Measurements from ENCODE around the gene ENTHD1. TPM values are rescaled to one million over a fixed set of nuclear protein-coding genes. Genes with fewer than 3 reads are reported as not detected.

Gene ENTHD1
- total RNA-seq, 3 donors from 2014 or later, result not detected

DNA sequence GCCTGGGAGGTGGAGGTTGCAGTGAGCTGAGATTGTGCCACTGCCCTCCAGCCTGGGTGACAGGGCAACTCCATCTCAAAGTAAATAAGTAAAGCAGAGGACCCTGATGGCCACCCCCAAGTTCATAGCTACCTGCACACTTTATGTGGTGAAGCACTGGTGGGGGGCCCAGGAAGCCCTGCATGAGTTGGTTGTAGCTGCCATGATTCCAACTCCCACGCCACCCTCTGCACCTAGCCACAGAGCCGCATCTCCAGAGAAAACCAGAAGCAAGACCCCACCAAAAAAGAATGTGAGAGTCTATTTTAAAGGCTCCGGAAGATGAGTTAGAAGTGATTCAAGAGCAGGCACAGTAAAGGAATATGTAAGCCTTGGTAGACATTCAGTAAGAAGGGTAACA is 46.3 kb upstream of the ENTHD1 start:
- no peak for TF ChIP-seq POLR2A (IDR thresholded peaks at IDR 0.05)
- TF ChIP-seq, protein P1, sequence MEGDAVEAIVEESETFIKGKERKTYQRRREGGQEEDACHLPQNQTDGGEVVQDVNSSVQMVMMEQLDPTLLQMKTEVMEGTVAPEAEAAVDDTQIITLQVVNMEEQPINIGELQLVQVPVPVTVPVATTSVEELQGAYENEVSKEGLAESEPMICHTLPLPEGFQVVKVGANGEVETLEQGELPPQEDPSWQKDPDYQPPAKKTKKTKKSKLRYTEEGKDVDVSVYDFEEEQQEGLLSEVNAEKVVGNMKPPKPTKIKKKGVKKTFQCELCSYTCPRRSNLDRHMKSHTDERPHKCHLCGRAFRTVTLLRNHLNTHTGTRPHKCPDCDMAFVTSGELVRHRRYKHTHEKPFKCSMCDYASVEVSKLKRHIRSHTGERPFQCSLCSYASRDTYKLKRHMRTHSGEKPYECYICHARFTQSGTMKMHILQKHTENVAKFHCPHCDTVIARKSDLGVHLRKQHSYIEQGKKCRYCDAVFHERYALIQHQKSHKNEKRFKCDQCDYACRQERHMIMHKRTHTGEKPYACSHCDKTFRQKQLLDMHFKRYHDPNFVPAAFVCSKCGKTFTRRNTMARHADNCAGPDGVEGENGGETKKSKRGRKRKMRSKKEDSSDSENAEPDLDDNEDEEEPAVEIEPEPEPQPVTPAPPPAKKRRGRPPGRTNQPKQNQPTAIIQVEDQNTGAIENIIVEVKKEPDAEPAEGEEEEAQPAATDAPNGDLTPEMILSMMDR (IDR thresholded peaks at IDR 0.05), result no peak
- TF ChIP-seq POLR2AphosphoS5 (IDR thresholded peaks at IDR 0.05), result no peak
- Histone ChIP-seq H3K36me3 (no peaks in the 10 kb centered on the region), H3K4me3 (no peak overlapping the region), H3K27me3 (no peaks in the 10 kb centered on the region), H3K4me1 (no peaks in the 10 kb centered on the region), H3K27ac (no peak overlapping the region), H3K9me3 (no peaks in the 10 kb centered on the region)
- no peak for DNase-seq (ENCODE audit: low spot score in 2 of 2)
- intact Hi-C loops (cut with DNase I; ENCODE audit: low total_unique reads), result no loop called here

DNA sequence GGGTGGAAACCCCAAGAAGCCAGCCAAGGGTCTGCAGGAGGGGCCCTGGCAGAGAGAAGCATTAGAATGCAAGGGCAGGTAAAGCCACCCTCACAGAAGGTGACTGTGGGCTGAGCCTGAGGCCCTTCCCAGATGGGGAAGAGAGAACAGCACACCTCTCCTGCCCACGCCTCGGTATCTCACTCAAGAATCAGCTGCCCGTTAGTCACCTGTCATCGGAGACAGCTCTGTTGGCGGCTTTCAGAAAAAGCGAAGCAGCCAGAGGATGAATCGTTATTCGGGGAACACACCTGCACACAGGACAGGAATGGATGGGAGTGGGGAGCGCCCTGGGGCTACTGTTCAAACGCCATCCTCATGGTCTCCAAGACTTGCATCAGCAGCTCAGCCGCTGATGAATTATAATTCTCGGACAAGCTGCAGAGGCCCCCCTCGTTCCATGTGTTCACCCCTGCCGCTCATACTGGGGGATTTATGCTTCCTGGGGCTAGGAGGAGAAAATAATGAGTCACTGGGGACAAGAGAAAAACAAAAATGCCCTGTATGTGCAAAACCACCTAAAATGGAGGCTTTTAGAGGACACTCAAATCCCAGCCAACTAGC is 45.0 kb upstream of the ENTHD1 start:
- intact Hi-C loops (cut with DNase I; ENCODE audit: low total_unique reads), result no loop called here

DNA sequence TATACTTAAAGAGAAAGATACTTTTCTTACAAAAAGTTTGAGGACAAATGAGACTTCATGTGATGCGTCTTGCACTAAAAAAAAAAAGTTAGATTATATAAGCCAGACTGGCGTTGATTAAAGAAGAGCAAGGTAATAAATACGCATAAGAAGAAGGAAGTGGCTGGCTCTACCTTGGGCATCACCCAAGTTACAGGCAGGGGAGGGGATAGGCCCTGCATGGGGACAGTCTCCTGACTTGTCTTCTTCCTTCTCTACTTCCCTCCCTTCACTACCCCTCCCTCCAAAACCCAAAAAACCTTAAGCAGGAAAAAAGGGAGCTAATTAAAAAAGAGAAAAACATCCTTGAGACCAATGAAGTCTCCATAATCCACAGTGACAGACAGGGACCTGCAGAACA is 44.3 kb upstream of the ENTHD1 start:
- H3K9me3 ChIP-seq, result no peaks in the 10 kb centered on the region
- H3K27me3 ChIP-seq, result no peaks in the 10 kb centered on the region
- TF ChIP-seq, protein P1 (IDR thresholded peaks at IDR 0.05), result no peak
- TF ChIP-seq POLR2A (IDR thresholded peaks at IDR 0.05) (no peak), POLR2AphosphoS5 (IDR thresholded peaks at IDR 0.05) (no peak)
- intact Hi-C loops (cut with DNase I; ENCODE audit: low total_unique reads), result no loop called here
- no peaks in the 10 kb centered on the region for H3K4me1 ChIP-seq
- no peak for DNase-seq (ENCODE audit: low spot score in 2 of 2)
- H3K27ac ChIP-seq, result no peak overlapping the region
- no peak overlapping the region for H3K4me3 ChIP-seq
- H3K36me3 ChIP-seq, result no peaks in the 10 kb centered on the region

More for the DNA sequence above, 45.0 kb upstream of the ENTHD1 start:
- no peaks in the 10 kb centered on the region for H3K9me3 ChIP-seq
- TF ChIP-seq, protein P1 (IDR thresholded peaks at IDR 0.05), result no peak
- TF ChIP-seq POLR2A (IDR thresholded peaks at IDR 0.05), result no peak
- no peak for TF ChIP-seq POLR2AphosphoS5 (IDR thresholded peaks at IDR 0.05)
- H3K4me1 ChIP-seq, result no peaks in the 10 kb centered on the region
- DNase-seq (ENCODE audit: low spot score in 2 of 2), result no peak
- no peaks in the 10 kb centered on the region for H3K36me3 ChIP-seq
- H3K4me3 ChIP-seq, result no peak overlapping the region
- no peaks in the 10 kb centered on the region for H3K27me3 ChIP-seq
- peak overlapping the region in 1 of 2 donors; percentile 25 for H3K27ac ChIP-seq

DNA sequence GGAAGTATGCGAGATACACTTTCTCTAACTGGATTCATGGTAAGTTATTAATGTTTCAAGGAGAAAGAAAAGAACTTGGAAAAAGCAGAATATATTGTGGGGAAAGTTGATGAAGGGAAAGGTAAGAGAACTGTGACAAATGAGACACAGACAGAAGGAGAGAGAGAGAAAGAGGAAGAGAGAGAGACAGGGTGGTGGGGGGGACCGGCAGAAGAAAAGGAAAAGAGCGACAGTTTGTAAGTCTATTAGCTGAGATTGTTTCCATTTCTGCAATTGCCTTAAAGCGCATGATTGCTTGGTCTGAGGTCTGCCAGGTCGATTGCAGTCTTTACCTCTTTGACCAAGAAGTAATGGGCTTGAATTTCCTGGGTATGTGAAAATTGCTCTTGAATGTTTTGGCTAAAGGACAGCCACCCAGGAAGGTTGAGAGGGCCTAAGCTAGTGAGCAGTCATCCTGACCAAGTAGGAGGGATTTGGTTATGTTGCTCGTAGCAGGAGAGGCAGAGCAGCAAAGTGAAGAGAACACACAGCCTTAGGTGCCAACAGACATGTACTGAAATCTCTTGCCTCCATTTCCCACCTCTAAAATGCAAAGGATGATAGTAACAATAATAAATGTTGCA is 43.1 kb upstream of the ENTHD1 start:
- Histone ChIP-seq H3K4me1 (no peaks in the 10 kb centered on the region), H3K27me3 (no peaks in the 10 kb centered on the region), H3K4me3 (no peak overlapping the region), H3K36me3 (no peaks in the 10 kb centered on the region), H3K27ac (no peak overlapping the region), H3K9me3 (no peaks in the 10 kb centered on the region)
- intact Hi-C loops (cut with DNase I; ENCODE audit: low total_unique reads), result no loop called here
- DNase-seq (ENCODE audit: low spot score in 2 of 2), result no peak
- TF ChIP-seq, protein P1 (IDR thresholded peaks at IDR 0.05), result no peak
- TF ChIP-seq POLR2AphosphoS5 (IDR thresholded peaks at IDR 0.05), result no peak
- TF ChIP-seq POLR2A (IDR thresholded peaks at IDR 0.05), result no peak

DNA sequence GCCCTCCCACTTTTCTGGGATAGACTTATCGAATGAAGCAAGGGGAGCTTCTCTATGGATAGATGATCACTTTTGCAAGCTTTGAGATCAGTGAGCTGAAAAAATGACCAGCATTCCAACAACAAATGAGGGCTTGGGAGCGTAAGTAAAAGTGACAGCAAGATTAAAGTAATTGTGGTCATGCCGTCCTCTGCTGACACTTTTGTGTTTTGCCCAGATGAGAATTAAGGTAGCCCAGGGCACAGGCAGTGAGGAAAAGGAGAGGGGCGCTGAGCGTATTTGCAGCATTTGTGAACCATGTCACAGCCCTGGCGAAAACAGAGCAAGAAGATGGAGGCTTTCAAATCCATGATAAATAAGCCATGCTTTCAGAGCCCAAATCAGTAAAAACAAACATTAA is 42.1 kb upstream of the ENTHD1 start:
- intact Hi-C loops (cut with DNase I; ENCODE audit: low total_unique reads), result no loop called here
- DNase-seq (ENCODE audit: low spot score in 2 of 2), result no peak
- Histone ChIP-seq H3K27me3 (no peaks in the 10 kb centered on the region), H3K4me1 (no peaks in the 10 kb centered on the region), H3K27ac (no peak overlapping the region), H3K4me3 (no peak overlapping the region), H3K36me3 (no peaks in the 10 kb centered on the region), H3K9me3 (no peaks in the 10 kb centered on the region)
- TF ChIP-seq POLR2A (IDR thresholded peaks at IDR 0.05) (no peak), POLR2AphosphoS5 (IDR thresholded peaks at IDR 0.05) (no peak)
- TF ChIP-seq, protein P1 (IDR thresholded peaks at IDR 0.05), result no peak

Measured in breast epithelium (tissue), 4 donors.